GM12801 (cell line): ENCODE results near the gene TRABD2B.

Experiments used
- TF ChIP-seq, protein P1 (sequence below): IDR thresholded peaks from one replicate; pipeline ENCODE4 v1.5.1; 2011; ENCODE audit warnings: control low read depth; ENCODE audit not compliant: insufficient read length; ENCODE audit errors: extremely low read depth

The TRABD2B gene

DNA sequence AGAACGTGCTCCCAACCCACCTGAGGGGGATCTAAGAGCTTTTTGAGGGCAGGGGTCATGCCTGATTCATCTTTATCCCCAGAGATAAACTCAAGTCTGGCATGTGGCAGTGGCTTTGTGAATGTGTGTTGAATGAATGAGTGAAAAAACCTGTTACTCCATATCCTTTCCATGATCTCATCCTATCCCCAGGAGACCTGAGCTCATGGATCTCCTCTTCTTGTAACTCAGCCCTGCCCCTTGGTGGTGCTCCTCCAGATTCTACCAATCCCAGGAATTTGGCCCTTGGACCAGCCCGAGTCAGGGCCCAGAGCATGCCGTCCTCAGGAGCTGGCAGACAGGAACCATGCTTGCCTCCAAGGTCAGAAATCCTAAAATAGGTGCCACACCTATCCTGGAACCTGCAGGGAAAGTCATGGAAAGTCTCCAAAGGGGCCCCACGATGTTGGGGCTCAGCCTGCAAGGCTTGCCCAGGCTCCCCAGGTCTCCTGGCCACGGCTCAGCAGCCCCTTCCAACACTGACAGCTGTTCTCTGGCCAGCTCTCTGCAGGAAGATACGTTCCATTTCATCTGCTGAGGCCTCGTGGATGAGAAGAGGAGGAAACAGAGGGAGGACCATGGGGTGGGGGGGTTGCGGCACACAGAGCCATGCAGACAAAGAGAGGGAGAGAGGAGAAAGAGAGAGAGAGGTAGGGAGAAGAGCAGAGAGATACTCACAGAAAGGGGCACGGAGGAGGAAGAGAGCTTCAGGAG is 214.6 kb downstream of the TRABD2B start:
- TF ChIP-seq, protein P1, sequence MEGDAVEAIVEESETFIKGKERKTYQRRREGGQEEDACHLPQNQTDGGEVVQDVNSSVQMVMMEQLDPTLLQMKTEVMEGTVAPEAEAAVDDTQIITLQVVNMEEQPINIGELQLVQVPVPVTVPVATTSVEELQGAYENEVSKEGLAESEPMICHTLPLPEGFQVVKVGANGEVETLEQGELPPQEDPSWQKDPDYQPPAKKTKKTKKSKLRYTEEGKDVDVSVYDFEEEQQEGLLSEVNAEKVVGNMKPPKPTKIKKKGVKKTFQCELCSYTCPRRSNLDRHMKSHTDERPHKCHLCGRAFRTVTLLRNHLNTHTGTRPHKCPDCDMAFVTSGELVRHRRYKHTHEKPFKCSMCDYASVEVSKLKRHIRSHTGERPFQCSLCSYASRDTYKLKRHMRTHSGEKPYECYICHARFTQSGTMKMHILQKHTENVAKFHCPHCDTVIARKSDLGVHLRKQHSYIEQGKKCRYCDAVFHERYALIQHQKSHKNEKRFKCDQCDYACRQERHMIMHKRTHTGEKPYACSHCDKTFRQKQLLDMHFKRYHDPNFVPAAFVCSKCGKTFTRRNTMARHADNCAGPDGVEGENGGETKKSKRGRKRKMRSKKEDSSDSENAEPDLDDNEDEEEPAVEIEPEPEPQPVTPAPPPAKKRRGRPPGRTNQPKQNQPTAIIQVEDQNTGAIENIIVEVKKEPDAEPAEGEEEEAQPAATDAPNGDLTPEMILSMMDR, result no peak

DNA sequence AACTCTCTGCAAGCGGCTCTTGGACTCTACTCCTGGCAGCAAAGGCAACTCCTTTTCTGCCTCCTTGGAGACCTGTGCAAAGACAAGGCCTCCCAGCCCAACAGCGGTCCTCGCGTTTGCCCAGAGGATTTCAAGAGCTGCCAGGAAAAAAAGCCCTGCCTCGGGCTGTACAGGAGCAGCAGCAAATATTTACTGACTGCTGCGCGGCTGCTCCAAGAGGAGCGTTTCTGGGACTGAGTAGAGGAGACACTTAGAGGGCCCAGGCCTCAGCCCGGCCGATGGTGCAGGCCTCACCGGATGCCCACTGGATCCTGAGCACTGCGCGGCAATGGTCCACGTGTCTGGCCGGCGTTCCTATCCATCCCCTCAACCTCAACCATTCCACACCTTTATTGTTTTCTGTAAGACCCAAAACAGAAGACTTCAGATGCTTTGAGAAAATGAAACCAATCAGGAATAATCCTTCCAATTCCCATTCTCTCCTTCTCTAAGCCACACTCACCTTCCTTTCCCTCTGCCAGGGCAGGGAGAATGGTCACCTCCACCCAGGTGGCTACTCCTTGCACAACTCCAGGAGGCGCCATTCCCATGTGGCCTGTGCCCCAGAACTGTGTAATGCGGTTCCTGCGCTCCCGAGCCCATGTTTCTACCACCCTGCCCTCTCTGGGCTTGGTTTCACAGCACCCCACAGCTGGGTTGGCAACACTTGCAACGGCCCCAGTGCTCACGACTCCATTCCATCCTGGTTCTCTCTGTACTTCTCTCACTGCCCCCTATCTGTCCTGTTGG is 215.8 kb downstream of the TRABD2B start:
- TF ChIP-seq, protein P1, result no peak

DNA sequence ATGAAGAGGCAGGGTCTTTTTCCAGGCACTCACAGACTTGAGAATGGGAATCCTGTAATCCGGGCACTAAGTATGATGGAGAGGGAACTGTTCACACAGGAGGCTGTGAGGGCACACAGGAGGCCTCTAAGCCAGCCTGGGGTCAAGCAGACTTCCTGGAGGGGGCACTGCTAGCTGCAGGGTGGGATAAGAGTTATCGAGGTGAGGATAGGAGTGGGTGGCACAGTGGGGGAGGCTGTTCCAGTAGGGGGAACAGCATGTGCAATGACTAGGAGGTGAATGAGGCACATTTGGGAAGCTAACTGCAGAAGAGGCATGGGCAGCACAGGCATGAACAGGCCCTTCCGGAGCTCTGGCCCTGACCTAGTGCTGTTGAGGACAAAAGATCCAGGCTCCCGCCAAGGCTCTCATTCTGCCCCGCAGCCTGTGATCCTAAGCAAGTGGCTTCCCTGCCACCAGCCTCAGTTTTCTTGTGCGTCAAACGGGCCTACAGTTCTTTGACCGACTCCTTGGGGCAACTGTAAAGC is 216.7 kb downstream of the TRABD2B start:
- TF ChIP-seq, protein P1, result no peak

DNA sequence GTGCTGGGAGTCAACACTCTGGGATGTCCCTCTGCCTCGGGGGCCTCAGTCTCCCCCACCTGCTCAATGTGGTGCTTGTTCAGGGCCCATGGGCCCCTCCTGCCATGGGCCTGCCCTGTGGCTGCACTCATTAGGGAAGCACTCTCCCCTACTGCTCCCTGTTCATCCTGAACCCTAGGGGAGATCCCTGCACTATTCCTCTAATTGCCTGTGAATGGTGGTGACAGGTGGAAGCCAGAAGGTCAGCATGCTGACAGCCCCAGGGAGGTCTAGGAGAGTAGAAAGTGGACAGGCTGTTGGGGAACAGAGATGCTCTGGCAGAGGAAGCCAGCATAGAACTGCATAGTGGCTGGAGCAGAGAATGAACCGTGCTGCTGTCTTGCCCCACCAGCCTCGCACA is 217.6 kb downstream of the TRABD2B start:
- TF ChIP-seq, protein P1, result no peak

DNA sequence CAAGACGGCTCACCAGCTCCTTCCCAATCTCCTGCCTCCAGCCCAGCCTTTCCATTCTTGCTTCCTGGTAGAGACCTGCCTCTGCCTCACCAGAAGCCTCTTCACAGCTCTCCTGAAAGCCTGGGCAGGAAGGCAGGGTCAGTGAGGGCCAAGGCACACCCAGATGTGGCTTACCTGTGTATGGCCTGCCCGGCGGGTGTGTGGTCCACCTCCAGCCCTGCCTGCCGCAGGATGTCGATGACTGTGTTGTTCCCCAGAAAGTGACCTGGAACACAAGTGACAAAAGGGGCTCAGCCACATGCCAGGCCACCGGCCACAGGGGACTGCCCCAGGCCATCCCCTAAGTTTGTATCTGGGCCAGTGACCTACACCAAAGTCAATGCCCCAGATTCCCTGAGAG is 218.9 kb downstream of the TRABD2B start:
- TF ChIP-seq, protein P1, result no peak

DNA sequence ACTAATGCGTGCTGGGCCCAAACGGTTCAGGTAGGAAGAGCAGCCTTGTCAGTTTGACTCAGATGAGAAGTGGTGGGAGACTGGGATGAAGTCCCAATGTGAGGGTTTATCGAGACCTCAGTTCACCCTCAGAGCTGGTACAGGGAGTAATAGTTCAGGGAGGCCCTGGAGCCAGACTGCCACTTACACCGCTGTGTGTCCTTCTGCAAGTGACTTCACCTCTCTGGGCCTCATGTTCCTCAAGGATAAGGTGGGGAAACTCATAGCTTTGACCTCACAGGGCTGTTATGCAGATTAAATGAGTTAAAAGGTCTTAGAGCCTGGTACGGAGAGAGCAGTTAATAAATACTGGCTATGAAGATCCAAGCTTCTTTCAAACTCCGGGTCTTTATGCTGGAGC is 219.9 kb downstream of the TRABD2B start:
- TF ChIP-seq, protein P1, result no peak

DNA sequence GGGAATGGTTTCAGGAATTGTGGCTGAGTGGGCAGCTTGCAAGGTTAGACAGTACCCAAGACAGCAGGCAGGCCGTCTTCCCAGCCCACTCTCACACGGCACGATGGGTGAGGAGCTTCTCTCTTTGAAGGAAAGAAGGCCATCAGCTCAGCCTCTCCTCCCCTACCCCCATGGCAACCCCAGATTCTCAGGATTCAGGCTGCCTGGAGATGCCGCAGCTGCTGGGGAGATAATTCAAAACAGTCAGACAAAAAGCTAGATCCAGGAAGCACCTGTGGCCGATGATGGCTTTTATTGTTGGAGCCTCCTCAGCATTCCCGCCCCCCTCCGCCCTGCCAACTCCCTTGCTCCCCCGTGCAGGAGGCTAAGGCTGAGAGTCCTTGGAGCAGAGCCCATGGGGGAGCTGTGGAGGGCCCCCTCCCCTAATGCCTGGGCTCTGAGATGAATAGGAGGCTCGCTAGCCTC is 220.5 kb downstream of the TRABD2B start:
- TF ChIP-seq, protein P1, result no peak
